HEK293T (cell line): ENCODE measurements around the gene RPL5.

Source experiments
- CTCF ChIA-PET: fragments of 350-600 bp; formaldehyde crosslinking; extraction: SDS; loops from one replicate; lab custom pipeline; 2021; ENCODE audit warnings: antibody characterized with exemption, inconsistent platforms; lab: Yijun Ruan, JAX
- POLR2A ChIA-PET: fragments of 350-600 bp; formaldehyde crosslinking; extraction: SDS; loops from one replicate; lab custom pipeline; 2020; ENCODE audit warnings: antibody characterized with exemption, inconsistent platforms; lab: Yijun Ruan, JAX
- DNase-seq: peaks from one replicate; pipeline ENCODE4 v3.0.0; 2012; ENCODE audit warnings: mixed read lengths; ENCODE audit errors: extremely low spot score
- ARNT ChIP-seq: fragments of 450-650 bp; IDR thresholded peaks from 2 replicates; pipeline ENCODE4 v1.6.1; 2017; ENCODE audit warnings: mild to moderate bottlenecking
- BHLHE40 ChIP-seq: fragments of 450-650 bp; IDR thresholded peaks from 2 replicates; pipeline ENCODE4 v1.6.1; 2016; ENCODE audit warnings: mild to moderate bottlenecking, moderate library complexity, borderline replicate concordance
- CTBP1 ChIP-seq: fragments of 450-650 bp; IDR thresholded peaks from 2 replicates; pipeline ENCODE4 v1.6.1; 2016; ENCODE audit warnings: borderline replicate concordance
- ELF4 ChIP-seq: fragments of 450-650 bp; IDR thresholded peaks from 2 replicates; pipeline ENCODE4 v1.6.1; 2017; ENCODE audit warnings: antibody characterized with exemption
- FOXA1 ChIP-seq: fragments of 450-650 bp; IDR thresholded peaks from 2 replicates; pipeline ENCODE4 v1.6.1; 2016; ENCODE audit warnings: mild to moderate bottlenecking
- FOXK2 ChIP-seq: fragments of 450-650 bp; IDR thresholded peaks from 2 replicates; pipeline ENCODE4 v1.6.1; 2016; ENCODE audit warnings: mild to moderate bottlenecking
- FOXM1 ChIP-seq: fragments of 450-650 bp; IDR thresholded peaks from 2 replicates; pipeline ENCODE4 v1.6.1; 2017; ENCODE audit warnings: mild to moderate bottlenecking, borderline replicate concordance
- HDGF ChIP-seq: fragments of 450-650 bp; IDR thresholded peaks from 2 replicates; pipeline ENCODE4 v1.6.1; 2017; ENCODE audit warnings: antibody characterized with exemption, borderline replicate concordance
- L3MBTL2 ChIP-seq: fragments of 450-650 bp; conservative IDR thresholded peaks from 2 replicates; pipeline ENCODE4 v1.6.1; 2016; ENCODE audit warnings: mild to moderate bottlenecking
- LEF1 ChIP-seq: fragments of 450-650 bp; IDR thresholded peaks from 2 replicates; pipeline ENCODE4 v1.6.1; 2017; ENCODE audit warnings: mild to moderate bottlenecking, borderline replicate concordance
- NFRKB ChIP-seq: fragments of 450-650 bp; IDR thresholded peaks from 2 replicates; pipeline ENCODE4 v1.6.1; 2016; ENCODE audit warnings: mild to moderate bottlenecking, moderate library complexity
- SP1 ChIP-seq: fragments of 450-650 bp; IDR thresholded peaks from 2 replicates; pipeline ENCODE4 v1.6.1; 2017
- SUZ12 ChIP-seq: fragments of 450-650 bp; IDR thresholded peaks from 2 replicates; pipeline ENCODE4 v1.6.1; 2016; ENCODE audit warnings: mild to moderate bottlenecking
- TARDBP ChIP-seq: fragments of 450-650 bp; IDR thresholded peaks from 2 replicates; pipeline ENCODE4 v1.6.1; 2016
- ZNF384 ChIP-seq: fragments of 450-650 bp; IDR thresholded peaks from 2 replicates; pipeline ENCODE4 v1.6.1; 2016
- TF ChIP-seq, protein P1 (sequence below): fragments of 450-650 bp; IDR thresholded peaks from 2 replicates; pipeline ENCODE4 v1.6.1; 2016

The RPL5 gene

DNA sequence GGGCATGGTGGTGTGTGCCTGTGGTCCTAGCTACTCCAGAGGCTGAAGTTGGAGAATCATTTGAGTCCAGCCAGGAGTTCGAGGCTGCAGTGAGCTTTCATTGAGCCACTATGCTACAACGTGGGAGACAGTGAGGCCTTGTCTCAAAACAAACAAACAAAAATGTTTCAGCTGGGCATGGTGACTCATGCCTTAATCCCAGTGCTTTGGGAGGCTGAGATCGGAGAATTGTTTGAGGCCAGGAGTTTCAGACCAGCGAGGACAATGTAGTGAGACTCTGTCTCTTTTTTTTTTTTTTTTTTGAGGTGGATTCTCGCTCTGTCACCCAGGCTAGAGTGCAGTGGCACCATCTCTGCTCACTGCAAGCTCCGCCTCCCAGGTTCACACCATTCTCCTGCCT lies 5.0 kb upstream of the RPL5 start:
- TF ChIP-seq SP1 (no peak), L3MBTL2 (no peak), ARNT (no peak), ZNF384 (peak; percentile 43; the same call in 1 of the 2 replicates)
- ChIA-PET POLR2A (no interaction called here), CTCF (interaction anchor here (1.4 kb wide), 1 partner anchor 8 kb away, joined by 4 read pairs; no protein-coding TSS in a partner anchor)
- DNase-seq = no peak

GRCh38 chr1:92831368-92831761 lies 475 bp upstream of the RPL5 start:
- TF ChIP-seq TARDBP (no peak), ZNF384 (no peak), NFRKB (no peak), FOXA1 (no peak), ARNT (no peak), SUZ12 (no peak), FOXK2 (no peak), ELF4 (no peak), FOXM1 (no peak), SP1 (no peak), HDGF (no peak), LEF1 (no peak), BHLHE40 (no peak), CTBP1 (no peak)
- TF ChIP-seq, protein P1, sequence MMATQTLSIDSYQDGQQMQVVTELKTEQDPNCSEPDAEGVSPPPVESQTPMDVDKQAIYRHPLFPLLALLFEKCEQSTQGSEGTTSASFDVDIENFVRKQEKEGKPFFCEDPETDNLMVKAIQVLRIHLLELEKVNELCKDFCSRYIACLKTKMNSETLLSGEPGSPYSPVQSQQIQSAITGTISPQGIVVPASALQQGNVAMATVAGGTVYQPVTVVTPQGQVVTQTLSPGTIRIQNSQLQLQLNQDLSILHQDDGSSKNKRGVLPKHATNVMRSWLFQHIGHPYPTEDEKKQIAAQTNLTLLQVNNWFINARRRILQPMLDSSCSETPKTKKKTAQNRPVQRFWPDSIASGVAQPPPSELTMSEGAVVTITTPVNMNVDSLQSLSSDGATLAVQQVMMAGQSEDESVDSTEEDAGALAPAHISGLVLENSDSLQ = no peak
- ChIA-PET POLR2A (interaction anchor here (0.6 to 2.6 kb wide), 27 partner anchors 9 to 836 kb away, joined by 3 to 27 read pairs (median 4); partner anchors contain the start of gene EVI5), CTCF (interaction anchor here (0.6 to 1.9 kb wide), 8 partner anchors 13 to 373 kb away, joined by 3 to 6 read pairs (median 3); no protein-coding TSS in a partner anchor)
- no peak for DNase-seq

DNA sequence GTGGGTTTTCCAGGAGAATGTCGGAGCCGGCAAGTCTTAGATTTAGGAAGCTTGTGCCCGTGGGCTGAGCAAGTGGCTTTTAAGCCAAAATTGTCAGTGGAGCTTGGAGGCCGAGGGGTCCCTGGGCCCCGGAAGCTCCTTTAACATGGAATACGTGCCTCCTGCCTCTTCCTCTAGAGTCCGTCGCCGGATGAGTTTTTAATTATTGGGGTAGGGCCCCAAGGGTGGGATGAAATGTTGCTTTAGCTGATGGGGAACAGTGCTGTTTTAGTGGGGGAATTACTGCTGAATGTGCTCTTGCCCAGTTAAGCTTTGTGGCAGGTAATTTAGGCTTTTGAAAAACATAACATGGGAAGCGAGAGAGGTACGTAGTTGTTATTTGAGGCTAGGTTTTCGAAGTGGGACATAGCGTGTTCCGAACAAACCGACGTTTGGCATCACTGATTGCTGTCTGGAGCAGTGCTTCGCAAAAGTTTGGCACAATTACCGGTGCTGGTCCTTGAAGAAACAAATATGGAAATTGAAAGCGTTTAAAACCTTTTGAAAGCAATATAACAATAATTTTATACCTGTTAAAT lies 786 bp downstream of the RPL5 start:
- ChIA-PET POLR2A (interaction anchor here (0.6 to 2.6 kb wide), 26 partner anchors 8 to 1568 kb away, joined by 3 to 27 read pairs (median 4); partner anchors contain the start of gene EVI5), CTCF (interaction anchor here (1.0 to 1.9 kb wide), 3 partner anchors 14 to 84 kb away, joined by 6 to 11 read pairs (median 6); no protein-coding TSS in a partner anchor)
- TF ChIP-seq ARNT = no peak
- TF ChIP-seq BHLHE40 = no peak
- TF ChIP-seq FOXA1 = no peak
- no peak for TF ChIP-seq CTBP1
- TF ChIP-seq FOXK2 = no peak
- no peak for TF ChIP-seq SUZ12
- DNase-seq = no peak

DNA sequence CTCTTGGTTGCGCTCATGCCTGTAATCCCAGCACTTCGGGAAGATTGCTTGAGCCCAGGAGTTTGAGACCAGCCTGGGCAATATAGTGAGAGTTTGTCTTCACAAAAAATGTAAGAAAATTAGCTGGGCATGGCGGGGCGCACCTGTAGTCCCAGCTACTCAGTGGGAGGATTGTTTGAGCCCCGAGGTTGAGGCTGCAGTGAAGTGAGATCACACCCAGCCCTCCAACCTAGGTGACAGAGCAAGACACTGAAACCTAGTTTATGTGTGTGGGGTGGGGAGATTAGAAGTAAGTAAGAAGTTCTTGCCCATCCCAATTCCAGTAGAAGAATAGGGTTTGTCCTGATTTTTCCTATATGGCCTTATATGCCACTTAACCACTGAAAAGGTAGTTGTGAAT lies 2.0 kb downstream of the RPL5 start:
- ChIA-PET CTCF (no interaction called here), POLR2A (interaction anchor here (1.1 kb wide), 1 partner anchor 49 kb away, joined by 5 read pairs; the partner anchor contains the start of gene EVI5)
- DNase-seq = no peak
- TF ChIP-seq FOXK2 (no peak), L3MBTL2 (no peak), ZNF384 (no peak), CTBP1 (no peak), FOXA1 (no peak), LEF1 (no peak), ELF4 (no peak), SUZ12 (no peak), SP1 (no peak), FOXM1 (no peak), TARDBP (no peak)
- TF ChIP-seq, protein P1 = no peak

GRCh38 chr1:92834617-92835016 lies 2.8 kb downstream of the RPL5 start:
- TF ChIP-seq NFRKB (no peak), HDGF (no peak), FOXM1 (no peak), SP1 (no peak), ARNT (no peak), ELF4 (no peak), LEF1 (no peak), L3MBTL2 (no peak), ZNF384 (no peak), TARDBP (no peak), CTBP1 (no peak), FOXK2 (no peak), BHLHE40 (no peak), SUZ12 (no peak), FOXA1 (no peak)
- TF ChIP-seq, protein P1 = no peak
- CTCF ChIA-PET = interaction anchor here (0.6 to 0.7 kb wide), 2 partner anchors 85 to 148 kb away, joined by 3 to 4 read pairs; no protein-coding TSS in a partner anchor
- DNase-seq = no peak
- POLR2A ChIA-PET = interaction anchor here (1.1 kb wide), 1 partner anchor 50 kb away, joined by 5 read pairs; the partner anchor contains the start of gene EVI5

DNA sequence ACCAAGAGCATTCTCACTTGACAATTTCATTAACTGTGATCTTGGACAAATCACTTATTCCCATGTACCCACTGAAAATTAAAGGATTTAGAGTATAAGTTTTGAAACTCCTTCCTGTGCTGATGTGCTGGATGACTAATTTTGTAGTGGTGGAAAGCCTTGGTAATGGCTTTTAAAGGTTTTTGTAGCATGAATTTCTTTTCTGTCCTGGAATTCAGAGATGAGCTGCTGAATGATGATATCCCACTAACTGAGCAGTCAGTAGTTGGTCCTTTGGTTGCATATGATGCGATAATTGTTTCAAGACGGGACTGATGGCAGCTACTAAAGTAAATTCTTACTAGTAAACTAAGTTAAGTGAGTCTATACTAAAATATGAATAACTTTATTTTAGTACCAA lies 5.2 kb downstream of the RPL5 start:
- no peak for TF ChIP-seq BHLHE40
- ChIA-PET CTCF (no interaction called here), POLR2A (no interaction called here)
- DNase-seq = no peak
